ENCODE data around the gene PIGM.

GRCh38 chr1:159989581-159989980, 42.2 kb downstream of the PIGM start:
- TF ChIP-seq CTCF (IDR thresholded peaks at IDR 0.05; ENCODE audit: poor library complexity) (no peak), EZH2 (IDR thresholded peaks at IDR 0.05; ENCODE audit: borderline replicate concordance) (no peak)

Data from hepatocyte (in vitro differentiated cells).